Measurements from ENCODE around the gene SAMD4B. TPM values are rescaled to one million over a fixed set of nuclear protein-coding genes. Genes with fewer than 3 reads are reported as not detected.
A peak's percentile ranks its signal among the peaks of the same experiment; 100 is the strongest.

Gene SAMD4B
- total and polyA plus RNA-seq, 10 of the 15 experiments (the other 5 are each of a cell fraction or from before 2014, with no cell fraction given), result 2.4 to 43.3 (median 23.9) TPM

- Histone ChIP-seq H3K4me1 (ENCODE audit: control insufficient read depth, insufficient read depth, low read length) (no peaks in the 10 kb centered on the region), H3K4me2 (ENCODE audit: control insufficient read depth, insufficient read depth) (no peak overlapping the region), H3K79me2 (ENCODE audit: control insufficient read depth, insufficient read depth, low read length) (no peaks in the 10 kb centered on the region), H3K4me3 (no peak overlapping the region), H3K27me3 (replicated peaks in 1 of 2; ENCODE audit: control insufficient read depth in 2 of 2, insufficient read depth in 2 of 2, low read length in 1 of 2) (peaks cover 0 to 2% of the 10 kb centered on the region in 2 experiments; a peak in 1 of 4 replicates), H3K9me3 (replicated peaks; ENCODE audit: control insufficient read depth, insufficient read depth, low read length) (no peaks in the 10 kb centered on the region), H3K36me3 (ENCODE audit: control insufficient read depth in 2 of 2, insufficient read depth in 2 of 2, low read length in 1 of 2) (no peaks in the 10 kb centered on the region), H4K20me1 (ENCODE audit: control insufficient read depth, insufficient read depth) (no peaks in the 10 kb centered on the region), H2AFZ (ENCODE audit: control insufficient read depth, low read depth, low read length) (no peak overlapping the region), H3K9ac (ENCODE audit: control insufficient read depth, insufficient read depth, low read length) (no peak overlapping the region), H3K27ac (ENCODE audit: control insufficient read depth, insufficient read depth) (no peak overlapping the region)
- 31% methylated on average over 3 of the region's 3 CpGs for WGBS (ENCODE audit: insufficient coverage, insufficient replicate concordance, low lambda C conversion rate, missing lambda C conversion rate)
- BruUV-seq (replicated peaks), result no TSS peak
- TF ChIP-seq NR2F1 (conservative IDR thresholded peaks at IDR 0.05) (no peak), NFYA (IDR thresholded peaks at IDR 0.05; ENCODE audit: borderline replicate concordance, low read depth, low read length) (no peak), CBX5 (IDR thresholded peaks at IDR 0.05; ENCODE audit: low read depth) (no peak), SMAD1 (IDR thresholded peaks at IDR 0.05; ENCODE audit: low read depth, partially characterized antibody) (no peak)
- ChIA-PET POLR2A (no interaction called here), CTCF (no interaction called here), SMC1A (ENCODE audit: uncharacterized antibody, unreplicated experiment) (no interaction called here), RAD21 (ENCODE audit: unreplicated experiment) (no interaction called here)
- ATAC-seq (no peak), FAIRE-seq (peak; percentile 49), DNase-seq (ENCODE audit: low read depth, low spot score) (no peak)
- in situ Hi-C loops (cut with MboI), result no loop called here
- intact Hi-C loops (cut with micrococcal nuclease; ENCODE audit: unreplicated experiment), result no loop called here
Observed at GRCh38 chr19:39301562-39301961, 40.7 kb upstream of the SAMD4B start.

GRCh38 chr19:39303373-39304184, 38.6 kb upstream of the SAMD4B start:
- Histone ChIP-seq H3K9me3 (replicated peaks; ENCODE audit: control insufficient read depth, insufficient read depth, low read length) (no peaks in the 10 kb centered on the region), H3K4me2 (ENCODE audit: control insufficient read depth, insufficient read depth) (no peak overlapping the region), H4K20me1 (ENCODE audit: control insufficient read depth, insufficient read depth) (no peaks in the 10 kb centered on the region), H3K27ac (ENCODE audit: control insufficient read depth, insufficient read depth) (no peak overlapping the region), H3K36me3 (ENCODE audit: control insufficient read depth in 2 of 2, insufficient read depth in 2 of 2, low read length in 1 of 2) (no peaks in the 10 kb centered on the region), H2AFZ (ENCODE audit: control insufficient read depth, low read depth, low read length) (no peak overlapping the region), H3K4me1 (ENCODE audit: control insufficient read depth, insufficient read depth, low read length) (no peaks in the 10 kb centered on the region), H3K27me3 (replicated peaks in 1 of 2; ENCODE audit: control insufficient read depth in 2 of 2, insufficient read depth in 2 of 2, low read length in 1 of 2) (peaks cover 0 to 2% of the 10 kb centered on the region in 2 experiments; a peak in 1 of 4 replicates), H3K9ac (ENCODE audit: control insufficient read depth, insufficient read depth, low read length) (no peak overlapping the region), H3K79me2 (ENCODE audit: control insufficient read depth, insufficient read depth, low read length) (no peaks in the 10 kb centered on the region), H3K4me3 (no peak overlapping the region)
- ChIA-PET POLR2A (no interaction called here), RAD21 (ENCODE audit: unreplicated experiment) (no interaction called here), SMC1A (ENCODE audit: uncharacterized antibody, unreplicated experiment) (no interaction called here), CTCF (interaction anchor here (1.4 kb wide), 1 partner anchor 24 kb away, joined by 4 read pairs; no protein-coding TSS in a partner anchor)
- intact Hi-C loops (cut with micrococcal nuclease; ENCODE audit: unreplicated experiment) (no loop called here), in situ Hi-C loops (cut with MboI) (no loop called here)
- WGBS (ENCODE audit: insufficient coverage, insufficient replicate concordance, low lambda C conversion rate, missing lambda C conversion rate), result 27% methylated on average over 10 of the region's 10 CpGs
- no peak for ATAC-seq
- no peak for FAIRE-seq
- no TSS peak for BruUV-seq (replicated peaks)
- DNase-seq (ENCODE audit: low read depth, low spot score), result no peak
- no peak for TF ChIP-seq RUNX3 (IDR thresholded peaks at IDR 0.05; ENCODE audit: low read length)
- no peak for TF ChIP-seq RFX5 (IDR thresholded peaks at IDR 0.05; ENCODE audit: low read depth, low read length)
- TF ChIP-seq ZSCAN29 (IDR thresholded peaks at IDR 0.05), result no peak
- no peak for TF ChIP-seq ELK1 (IDR thresholded peaks at IDR 0.05; ENCODE audit: low read depth, low read length)
- no peak for TF ChIP-seq PAX5 (IDR thresholded peaks at IDR 0.05; ENCODE audit: borderline replicate concordance, low read depth, low read length)
- no peak for TF ChIP-seq RELA (IDR thresholded peaks at IDR 0.05; ENCODE audit: borderline replicate concordance, partially characterized antibody)
- no peak for TF ChIP-seq ZBTB11 (CRISPR knock-in tag; IDR thresholded peaks at IDR 0.05)
